Measurements from ENCODE around the gene TIMM23.
"Not testable (repeated sequence)": the region's sequence is repeated elsewhere in the genome, so short reads cannot be mapped to it uniquely, and the experiment has no call there.

TIMM23 gene

DNA sequence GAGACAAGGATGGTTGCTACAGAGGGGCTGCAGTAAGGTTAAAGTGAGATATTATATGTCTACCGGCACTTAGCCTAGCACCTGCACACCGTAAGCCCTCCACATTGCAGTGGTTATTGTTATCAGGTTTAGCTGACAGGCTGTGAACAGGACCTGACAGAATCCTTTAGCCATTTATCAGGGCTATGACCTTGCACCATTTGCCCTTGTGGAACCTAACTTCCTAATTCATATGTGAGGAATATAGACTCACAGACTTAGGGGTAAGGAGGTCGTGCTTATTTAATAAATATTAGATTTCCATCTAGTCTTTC is 48.0 kb downstream of the TIMM23 start:
- in situ Hi-C loops (cut with MboI; ENCODE audit: low sequenced_read_pairs): no loop called here

DNA sequence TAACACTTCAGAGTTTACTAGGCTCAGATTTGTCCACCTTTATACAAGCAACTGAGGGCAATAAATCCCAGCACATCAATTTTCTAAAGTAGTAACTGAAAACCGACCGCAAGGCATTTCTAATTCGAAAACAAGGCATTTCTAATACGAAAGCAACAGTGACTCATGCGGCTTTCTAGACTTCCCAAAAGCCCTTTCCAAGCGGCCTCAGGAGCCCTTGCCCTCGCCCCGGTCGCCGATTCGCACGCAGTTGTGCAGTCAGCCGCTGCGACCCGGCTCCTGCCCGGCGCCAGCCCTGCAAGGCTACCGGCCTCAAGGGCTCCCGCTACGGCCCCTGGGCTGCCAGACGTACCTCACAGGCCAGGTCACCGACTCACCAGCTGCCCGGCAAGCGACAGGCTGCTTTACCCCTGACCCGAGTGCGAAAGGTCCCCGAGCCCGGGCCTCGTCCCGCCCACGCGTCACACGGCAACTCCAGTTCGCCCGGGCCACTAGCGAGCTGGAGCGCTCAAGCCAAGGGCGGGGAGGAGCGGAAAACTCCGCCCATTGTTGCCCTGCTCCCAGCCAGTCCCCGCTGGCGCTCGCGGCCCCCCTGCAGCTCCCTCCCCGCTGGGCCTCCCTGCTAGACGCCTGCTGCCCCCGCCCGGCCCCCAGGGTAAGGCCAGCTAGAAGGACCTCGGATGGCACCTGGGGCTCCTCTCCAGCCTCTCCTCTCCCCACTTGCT is 50.9 kb downstream of the TIMM23 start:
- in situ Hi-C loops (cut with MboI; ENCODE audit: low sequenced_read_pairs): no loop called here

- in situ Hi-C loops (cut with MboI; ENCODE audit: low sequenced_read_pairs): no loop called here
Measured at GRCh38 chr10:46024948-46025347, 52.7 kb downstream of the TIMM23 start.

DNA sequence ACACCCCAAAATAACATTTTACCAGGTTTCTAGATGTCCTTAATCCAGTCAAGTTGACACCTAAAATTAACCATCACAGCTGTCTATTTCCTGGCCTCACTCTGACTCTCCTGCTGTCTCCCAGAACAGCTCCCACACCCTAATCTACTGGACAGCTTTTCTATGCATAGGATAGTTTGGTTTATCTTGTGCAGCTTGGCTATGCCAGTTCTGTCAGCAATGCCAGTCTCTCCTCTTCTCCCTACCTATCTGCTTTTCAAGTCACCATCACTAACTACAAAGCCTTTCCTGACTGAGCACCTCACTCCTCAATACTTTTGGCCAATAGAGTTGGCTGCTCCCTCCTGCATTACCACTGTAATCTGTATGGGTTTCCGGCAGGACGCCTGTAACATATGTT is 53.1 kb downstream of the TIMM23 start:
- in situ Hi-C loops (cut with MboI; ENCODE audit: low sequenced_read_pairs): no loop called here

GRCh38 chr10:46026106-46026505 is 53.8 kb downstream of the TIMM23 start:
- in situ Hi-C loops (cut with MboI; ENCODE audit: low sequenced_read_pairs): no loop called here

GRCh38 chr10:46028584-46029460 is 56.5 kb downstream of the TIMM23 start:
- in situ Hi-C loops (cut with MboI; ENCODE audit: low sequenced_read_pairs): no loop called here

DNA sequence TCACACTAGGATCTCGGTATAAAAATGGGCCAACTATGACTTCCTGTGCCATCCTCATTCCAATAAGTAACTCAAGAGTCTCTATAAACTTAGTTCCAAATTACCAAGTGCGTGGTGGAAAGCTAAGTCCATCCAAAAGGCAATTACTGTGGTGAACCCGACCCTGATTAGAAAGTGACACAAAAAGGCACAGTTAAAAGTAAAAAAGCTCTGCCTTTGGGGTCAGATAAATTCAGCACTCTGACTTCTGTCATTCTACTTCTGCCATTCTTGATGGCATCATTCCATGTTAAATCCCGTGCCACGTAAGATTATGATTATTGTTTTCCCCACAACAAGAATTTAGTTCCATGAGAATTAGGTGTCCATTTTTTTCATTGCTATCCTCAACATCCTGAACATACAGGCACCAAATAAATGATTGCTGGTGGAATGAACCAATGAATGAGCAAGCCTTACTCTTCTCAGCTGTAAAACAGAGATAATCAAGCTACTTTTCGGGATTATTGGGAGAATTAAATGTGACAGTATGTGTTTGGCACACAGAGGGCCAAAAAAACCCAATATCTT is 57.3 kb downstream of the TIMM23 start:
- in situ Hi-C loops (cut with MboI; ENCODE audit: low sequenced_read_pairs): no loop called here

GRCh38 chr10:46030091-46030937 is 58.0 kb downstream of the TIMM23 start, which contains the start of gene NCOA4:
TSS of gene NCOA4 (minus strand) at chr10:46030623. CDS start at chr10:46016680, 13,943 bp downstream.
- in situ Hi-C loops (cut with MboI; ENCODE audit: low sequenced_read_pairs): no loop called here

- in situ Hi-C loops (cut with MboI; ENCODE audit: low sequenced_read_pairs): no loop called here
Measured at GRCh38 chr10:46031648-46032532, 59.6 kb downstream of the TIMM23 start.

GRCh38 chr10:46033602-46034011 is 61.3 kb downstream of the TIMM23 start:
- in situ Hi-C loops (cut with MboI; ENCODE audit: low sequenced_read_pairs): no loop called here

GRCh38 chr10:46035923-46036849 is 63.9 kb downstream of the TIMM23 start:
- in situ Hi-C loops (cut with MboI; ENCODE audit: low sequenced_read_pairs): no loop called here

DNA sequence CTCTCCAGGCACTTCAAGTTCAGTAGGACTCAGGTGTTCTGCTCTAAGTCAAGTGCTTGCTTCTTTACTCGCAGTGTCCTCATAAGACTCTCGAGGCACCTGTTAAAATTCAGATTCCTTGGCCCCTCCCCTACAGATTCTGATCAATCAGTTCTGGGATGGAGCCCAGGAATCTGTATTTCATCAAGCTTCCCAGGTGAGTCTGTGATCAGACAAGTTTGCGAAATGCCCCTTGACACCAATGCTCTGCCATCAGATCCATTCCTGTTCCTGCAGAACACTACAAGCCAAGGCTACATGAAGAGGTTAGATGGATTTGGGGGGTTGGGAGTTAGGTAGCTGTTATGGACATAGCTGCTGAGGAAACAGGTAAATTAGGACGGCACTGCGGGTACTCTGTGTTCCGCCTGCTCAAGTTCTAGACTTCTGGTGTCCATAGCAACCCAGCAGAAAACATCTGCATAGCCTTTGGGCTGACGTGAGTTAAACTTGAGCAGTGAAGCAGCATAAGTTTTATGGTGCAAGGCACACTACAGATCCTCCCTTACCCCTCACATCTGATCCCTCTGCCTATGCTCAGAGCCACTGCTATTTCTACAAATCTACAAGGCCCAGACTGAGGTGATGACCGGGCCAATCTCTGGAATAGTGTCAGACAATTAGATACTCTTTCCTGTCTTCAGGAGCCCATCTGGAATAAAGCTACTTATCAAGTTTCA is 65.0 kb downstream of the TIMM23 start:
- in situ Hi-C loops (cut with MboI; ENCODE audit: low sequenced_read_pairs): no loop called here

GRCh38 chr10:46040004-46040403 is 67.7 kb downstream of the TIMM23 start:
- in situ Hi-C loops (cut with MboI; ENCODE audit: low sequenced_read_pairs): no loop called here

GRCh38 chr10:46042527-46042926 is 70.2 kb downstream of the TIMM23 start:
- in situ Hi-C loops (cut with MboI; ENCODE audit: low sequenced_read_pairs): no loop called here

- in situ Hi-C loops (cut with MboI; ENCODE audit: low sequenced_read_pairs): no loop called here
Measured at GRCh38 chr10:46046261-46046660, 74.0 kb downstream of the TIMM23 start, which contains the start of gene MSMB. TSS of gene MSMB (minus strand) at chr10:46046269. CDS start at chr10:46046237, 32 bp downstream.

DNA sequence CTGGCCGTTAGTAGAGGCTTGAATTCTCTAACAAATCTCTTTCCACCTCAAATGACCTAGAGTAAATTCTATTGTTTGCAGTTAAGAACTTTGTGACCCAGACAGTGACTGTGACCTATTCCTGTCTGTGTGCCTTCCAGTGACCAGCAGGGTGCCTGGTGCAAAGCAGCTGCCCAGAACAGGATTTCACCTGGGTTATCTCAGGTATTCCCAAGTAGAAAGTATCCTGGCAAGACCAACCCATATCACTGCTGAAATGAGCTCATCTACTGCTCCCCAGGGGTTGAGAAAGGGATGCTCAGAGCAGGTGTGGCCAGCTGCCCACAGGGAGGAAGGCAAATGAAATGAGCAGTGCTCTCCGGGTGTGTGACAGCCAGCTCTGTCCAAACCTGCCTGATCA is 75.9 kb downstream of the TIMM23 start:
- in situ Hi-C loops (cut with MboI; ENCODE audit: low sequenced_read_pairs): no loop called here

DNA sequence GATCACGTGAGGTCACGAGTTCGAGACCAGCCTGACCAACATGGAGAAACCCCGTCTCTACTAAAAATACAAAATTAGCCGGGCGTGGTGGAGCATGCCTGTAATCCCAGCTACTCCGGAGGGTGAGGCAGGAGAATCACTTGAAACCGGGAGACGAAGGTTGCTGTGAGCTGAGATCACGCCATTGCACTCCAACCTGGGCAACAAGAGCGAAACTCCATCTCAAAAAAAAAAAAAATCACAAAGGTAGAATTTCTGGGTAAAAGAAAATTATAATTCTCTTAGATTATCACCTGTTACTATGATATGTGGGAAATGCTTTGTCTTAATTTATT is 77.2 kb downstream of the TIMM23 start:
- in situ Hi-C loops (cut with MboI; ENCODE audit: low sequenced_read_pairs): not testable (repeated sequence)

DNA sequence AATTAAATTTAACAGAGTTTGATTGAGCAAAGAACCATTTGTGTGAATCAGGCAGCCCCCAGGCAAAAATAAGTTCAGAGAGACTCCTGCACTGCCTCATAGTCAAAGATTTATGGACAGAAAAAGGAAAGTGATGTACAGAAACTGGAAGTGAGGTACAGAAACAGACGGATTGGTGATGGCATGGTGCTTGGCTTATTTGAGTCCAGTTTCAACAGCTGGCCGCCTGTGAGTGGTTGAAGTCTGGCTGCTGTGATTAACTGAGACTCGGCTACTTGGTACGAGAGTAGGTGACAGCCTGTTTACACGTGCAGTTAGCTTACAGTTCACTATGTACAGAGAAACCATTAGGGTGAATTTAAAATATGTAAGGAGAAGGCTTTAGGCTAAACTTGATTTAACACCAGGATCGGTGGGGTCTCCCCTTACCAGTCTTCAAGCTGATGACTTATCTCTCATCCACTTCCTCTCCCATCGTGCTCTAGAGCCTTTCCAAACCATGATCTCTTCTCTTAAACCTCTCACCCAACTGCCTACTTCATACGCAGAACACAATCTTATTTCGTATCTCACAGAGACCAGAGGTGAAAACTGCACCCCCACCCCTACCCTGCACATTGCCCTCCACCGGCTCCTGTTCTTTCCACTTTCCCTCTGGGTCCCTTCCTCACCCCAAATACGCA is 78.8 kb downstream of the TIMM23 start:
- in situ Hi-C loops (cut with MboI; ENCODE audit: low sequenced_read_pairs): no loop called here

All from HL-60/S4 treated with retinoic acid at 250 ng/mL for 4 days and 3 days (cell line).